HepG2 (cell line): ENCODE measurements around the gene NACC2. TPM values are rescaled to one million over a fixed set of nuclear protein-coding genes. Genes with fewer than 3 reads are reported as not detected.

Source experiments
- AGO1 ChIP-seq: fragments of 200-400 bp; formaldehyde crosslinking; IDR thresholded peaks from 2 replicates; pipeline ENCODE4 v1.6.1; 2017; ENCODE audit warnings: mild to moderate bottlenecking, low read depth, low read length, moderate library complexity; ENCODE audit not compliant: poor library complexity, severe bottlenecking
- ARNTL ChIP-seq: sonication (generic); formaldehyde crosslinking; IDR thresholded peaks from 2 replicates; pipeline ENCODE4 v1.4.0; 2020; ENCODE audit warnings: mild to moderate bottlenecking, missing genetic modification reagents
- E2F1 ChIP-seq: sonication (generic); formaldehyde crosslinking; IDR thresholded peaks from 2 replicates; pipeline ENCODE4 v1.5.0; 2020; ENCODE audit warnings: missing genetic modification reagents
- HCFC1 ChIP-seq: fragments of 150-350 bp; IDR thresholded peaks from 2 replicates; pipeline ENCODE4 v1.6.1; 2014; ENCODE audit warnings: low read depth, low read length
- HMGA1 ChIP-seq: sonication (generic); formaldehyde crosslinking; conservative IDR thresholded peaks from 2 replicates; pipeline ENCODE4 v1.4.0; 2020; ENCODE audit warnings: missing genetic modification reagents
- MED8 ChIP-seq: sonication (generic); formaldehyde crosslinking; IDR thresholded peaks from 2 replicates; pipeline ENCODE4 v1.8.1; 2023; ENCODE audit warnings: mild to moderate bottlenecking, missing genetic modification reagents; ENCODE audit not compliant: insufficient replicate concordance
- MYNN ChIP-seq: sonication (generic); formaldehyde crosslinking; IDR thresholded peaks from 2 replicates; pipeline ENCODE4 v1.4.0; 2020; ENCODE audit warnings: mild to moderate bottlenecking, low read depth, missing genetic modification reagents
- PHB2 ChIP-seq: fragments of 450-650 bp; IDR thresholded peaks from 2 replicates; pipeline ENCODE4 v1.6.1; 2018; ENCODE audit not compliant: partially characterized antibody
- POGZ ChIP-seq: sonication (generic); formaldehyde crosslinking; IDR thresholded peaks from 2 replicates; pipeline ENCODE4 v1.4.0; 2020; ENCODE audit warnings: mild to moderate bottlenecking, missing genetic modification reagents
- SRF ChIP-seq: IDR thresholded peaks from 2 replicates; pipeline ENCODE4 v1.6.1; 2011; ENCODE audit warnings: mild to moderate bottlenecking, low read depth, low read length, moderate library complexity
- ZBTB43 ChIP-seq: sonication (generic); formaldehyde crosslinking; conservative IDR thresholded peaks from 2 replicates; pipeline ENCODE4 v1.4.0; 2020; ENCODE audit warnings: missing genetic modification reagents
- ZNF318 ChIP-seq: sonication (generic); formaldehyde crosslinking; IDR thresholded peaks from 2 replicates; pipeline ENCODE4 v1.4.0; 2020; ENCODE audit warnings: mild to moderate bottlenecking, missing genetic modification reagents
- ZNF546 ChIP-seq: sonication (generic); formaldehyde crosslinking; conservative IDR thresholded peaks from 2 replicates; pipeline ENCODE4 v1.8.1; 2023; ENCODE audit warnings: mild to moderate bottlenecking, missing genetic modification reagents
- ZNF549 ChIP-seq: sonication (generic); formaldehyde crosslinking; IDR thresholded peaks from 2 replicates; pipeline ENCODE4 v1.5.0; 2020; ENCODE audit warnings: missing genetic modification reagents
- ZNF552 ChIP-seq: sonication (generic); formaldehyde crosslinking; IDR thresholded peaks from 2 replicates; pipeline ENCODE4 v1.9.0; 2022; ENCODE audit warnings: missing genetic modification reagents, mild to moderate bottlenecking, borderline replicate concordance
- ZNF629 ChIP-seq: sonication (generic); formaldehyde crosslinking; conservative IDR thresholded peaks from 2 replicates; pipeline ENCODE4 v1.5.0; 2020; ENCODE audit warnings: missing genetic modification reagents
- ZNF773 ChIP-seq: sonication (generic); formaldehyde crosslinking; IDR thresholded peaks from 2 replicates; pipeline ENCODE4 v1.4.0; 2020; ENCODE audit warnings: missing genetic modification reagents, borderline replicate concordance
- ZUFSP ChIP-seq: sonication (generic); formaldehyde crosslinking; IDR thresholded peaks from 2 replicates; pipeline ENCODE4 v1.9.0; 2021; ENCODE audit warnings: missing genetic modification reagents, mild to moderate bottlenecking, borderline replicate concordance
- polyA plus RNA-seq, 8 experiments: library from polyadenylated mRNA; depleted of rRNA in 3 of 8; stranded (reverse) in 7 of 8; unstranded in 1 of 8; fragments of >200 nt; fragmentation: Illumina TruSeq in 4 of 8; extraction: Trizol in 4 of 8; gene quantifications; 2 replicates each; pipeline versions ENCODE4 v1.2.1 to v1.2.3, GENCODE V29; 2011 to 2016; ENCODE audit warnings: low read depth in 4 of 8, missing spikeins in 1 of 8, mixed read lengths in 1 of 8; ENCODE audit not compliant: insufficient read depth in 1 of 8
- total RNA-seq, 5 experiments: library from RNA; depleted of rRNA; stranded (reverse); fragments of >200 nt; fragmentation: Illumina TruSeq; extraction: Trizol; gene quantifications; 2 replicates each; pipeline ENCODE4 v1.2.3, GENCODE V29; 2016; ENCODE audit warnings: low read depth in 1 of 5

The NACC2 gene
- total and polyA plus RNA-seq, 2 of the 13 experiments (the other 11 are each of a cell fraction or from before 2014, with no cell fraction given) = 5.9 to 12.3 TPM

DNA sequence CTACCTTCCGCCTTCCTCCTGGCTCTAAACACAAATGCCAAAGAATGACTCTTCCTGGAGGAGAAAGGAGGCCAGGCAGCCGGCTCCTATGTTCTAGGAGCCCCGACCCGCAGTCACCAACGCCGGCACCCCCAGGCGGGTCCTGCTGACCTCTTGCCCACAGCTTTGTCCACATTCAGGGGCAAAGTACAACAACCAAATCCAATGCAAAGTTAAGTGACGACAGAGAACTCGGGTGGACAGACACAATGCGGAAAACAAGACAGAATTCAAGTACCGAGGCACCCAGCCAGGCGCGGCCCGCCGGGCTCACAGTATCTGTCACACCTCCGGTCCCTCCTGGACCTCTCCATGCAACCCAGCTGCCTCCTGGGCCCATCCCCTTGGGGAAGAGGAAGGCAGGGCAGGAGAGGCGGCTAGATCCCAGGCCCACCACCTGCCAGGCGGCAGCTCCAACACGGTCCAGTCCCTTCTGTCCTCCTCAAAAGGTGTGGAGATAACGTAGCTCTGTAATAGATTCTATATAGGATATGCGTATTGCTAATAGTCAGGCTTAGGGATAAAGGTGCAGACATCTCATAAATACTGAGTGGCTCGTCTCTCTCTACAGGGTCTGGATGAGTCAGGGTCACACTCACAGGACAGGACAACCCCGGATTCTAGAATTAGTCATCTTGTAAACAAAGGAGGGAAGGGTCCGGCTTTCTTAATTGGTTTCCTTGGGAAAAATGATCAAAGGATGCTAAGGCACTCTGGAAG lies 87.0 kb downstream of the NACC2 start (continued):
- TF ChIP-seq E2F1 (CRISPR knock-in tag) (no peak), ZNF549 (CRISPR knock-in tag) (no peak), ZNF552 (CRISPR knock-in tag) (no peak), ZNF629 (no peak), ZBTB43 (no peak), ARNTL (CRISPR knock-in tag) (no peak), HCFC1 (no peak), PHB2 (no peak), ZNF546 (CRISPR knock-in tag) (no peak), ZUFSP (no peak), AGO1 (no peak), ZNF773 (CRISPR knock-in tag) (no peak), MYNN (CRISPR knock-in tag) (no peak), HMGA1 (CRISPR knock-in tag) (no peak), MED8 (no peak), POGZ (CRISPR knock-in tag) (no peak), ZNF318 (CRISPR knock-in tag) (no peak), SRF (no peak)
